Upper lobe of left lung (tissue), 4 donors: ENCODE results near the gene RSRC2.

Experiments
- EP300 ChIP-seq, 4 donors: sonication (generic); formaldehyde crosslinking; IDR thresholded peaks; one replicate each; pipeline ENCODE4 v1.5.1; 2017; ENCODE audit warnings: antibody characterized with exemption in 4 of 4, control low read depth in 2 of 4
- POLR2A ChIP-seq, 4 donors: fragments of 450-650 bp; IDR thresholded peaks; one replicate each; pipeline ENCODE4 v1.5.1; 2016 to 2017; ENCODE audit warnings: antibody characterized with exemption in 4 of 4, mild to moderate bottlenecking in 2 of 4
- POLR2AphosphoS5 ChIP-seq, 2 donors: sonication (generic); formaldehyde crosslinking; IDR thresholded peaks; one replicate each; pipeline ENCODE4 v1.5.1; 2017; ENCODE audit warnings: antibody characterized with exemption in 2 of 2
- TF ChIP-seq, protein P1 (sequence below), 6 experiments: fragments of 450-650 bp in 4 of 6; fragments of 200-600 bp in 2 of 6; sonication (generic) in 2 of 6; IDR thresholded peaks; one replicate each; pipeline ENCODE4 v1.5.1; 2016 to 2019; ENCODE audit warnings: antibody characterized with exemption in 6 of 6

GRCh38 chr12:122519418-122519817 is 7.3 kb downstream of the RSRC2 start:
- TF ChIP-seq POLR2AphosphoS5 (IDR thresholded peaks at IDR 0.05), result no peak
- no peak for TF ChIP-seq POLR2A (IDR thresholded peaks at IDR 0.05)
- TF ChIP-seq, protein P1, sequence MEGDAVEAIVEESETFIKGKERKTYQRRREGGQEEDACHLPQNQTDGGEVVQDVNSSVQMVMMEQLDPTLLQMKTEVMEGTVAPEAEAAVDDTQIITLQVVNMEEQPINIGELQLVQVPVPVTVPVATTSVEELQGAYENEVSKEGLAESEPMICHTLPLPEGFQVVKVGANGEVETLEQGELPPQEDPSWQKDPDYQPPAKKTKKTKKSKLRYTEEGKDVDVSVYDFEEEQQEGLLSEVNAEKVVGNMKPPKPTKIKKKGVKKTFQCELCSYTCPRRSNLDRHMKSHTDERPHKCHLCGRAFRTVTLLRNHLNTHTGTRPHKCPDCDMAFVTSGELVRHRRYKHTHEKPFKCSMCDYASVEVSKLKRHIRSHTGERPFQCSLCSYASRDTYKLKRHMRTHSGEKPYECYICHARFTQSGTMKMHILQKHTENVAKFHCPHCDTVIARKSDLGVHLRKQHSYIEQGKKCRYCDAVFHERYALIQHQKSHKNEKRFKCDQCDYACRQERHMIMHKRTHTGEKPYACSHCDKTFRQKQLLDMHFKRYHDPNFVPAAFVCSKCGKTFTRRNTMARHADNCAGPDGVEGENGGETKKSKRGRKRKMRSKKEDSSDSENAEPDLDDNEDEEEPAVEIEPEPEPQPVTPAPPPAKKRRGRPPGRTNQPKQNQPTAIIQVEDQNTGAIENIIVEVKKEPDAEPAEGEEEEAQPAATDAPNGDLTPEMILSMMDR (IDR thresholded peaks at IDR 0.05), result no peak
- TF ChIP-seq EP300 (IDR thresholded peaks at IDR 0.05), result no peak
